DND-41 (cell line): ENCODE data around the gene DYNLT4.

Source experiments
- CTCF ChIP-seq: IDR thresholded peaks from 2 replicates; pipeline ENCODE4 v1.5.1; 2012; ENCODE audit warnings: borderline replicate concordance, low read length, moderate library complexity, mild to moderate bottlenecking; ENCODE audit not compliant: poor library complexity, severe bottlenecking; ENCODE audit errors: extremely low read depth
- EZH2 ChIP-seq: IDR thresholded peaks from 3 replicates; pipeline ENCODE4 v1.6.1; 2012; ENCODE audit warnings: borderline replicate concordance, low read depth, mild to moderate bottlenecking, moderate library complexity, low read length, inconsistent platforms; ENCODE audit not compliant: severe bottlenecking

GRCh38 chr1:44790968-44791801, 16.0 kb downstream of the DYNLT4 start:
- TF ChIP-seq EZH2, result no peak
- TF ChIP-seq CTCF, result no peak
